ENCODE measurements around the gene KCNQ1.

DNA sequence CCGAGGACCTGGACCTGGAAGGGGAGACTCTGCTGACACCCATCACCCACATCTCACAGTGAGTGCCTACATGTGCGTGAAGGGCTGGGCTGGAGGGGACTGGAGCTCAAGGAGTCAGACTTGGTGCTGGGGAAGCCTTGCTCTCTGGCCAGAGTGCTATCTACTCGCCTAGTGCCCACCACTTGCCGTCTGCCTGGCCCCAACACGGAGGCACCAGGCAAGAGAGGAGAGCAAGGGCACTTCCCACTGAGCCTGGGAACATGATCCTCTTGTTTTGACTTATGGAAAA, 217.2 kb downstream of the KCNQ1 start:
- TF ChIP-seq, protein P1, sequence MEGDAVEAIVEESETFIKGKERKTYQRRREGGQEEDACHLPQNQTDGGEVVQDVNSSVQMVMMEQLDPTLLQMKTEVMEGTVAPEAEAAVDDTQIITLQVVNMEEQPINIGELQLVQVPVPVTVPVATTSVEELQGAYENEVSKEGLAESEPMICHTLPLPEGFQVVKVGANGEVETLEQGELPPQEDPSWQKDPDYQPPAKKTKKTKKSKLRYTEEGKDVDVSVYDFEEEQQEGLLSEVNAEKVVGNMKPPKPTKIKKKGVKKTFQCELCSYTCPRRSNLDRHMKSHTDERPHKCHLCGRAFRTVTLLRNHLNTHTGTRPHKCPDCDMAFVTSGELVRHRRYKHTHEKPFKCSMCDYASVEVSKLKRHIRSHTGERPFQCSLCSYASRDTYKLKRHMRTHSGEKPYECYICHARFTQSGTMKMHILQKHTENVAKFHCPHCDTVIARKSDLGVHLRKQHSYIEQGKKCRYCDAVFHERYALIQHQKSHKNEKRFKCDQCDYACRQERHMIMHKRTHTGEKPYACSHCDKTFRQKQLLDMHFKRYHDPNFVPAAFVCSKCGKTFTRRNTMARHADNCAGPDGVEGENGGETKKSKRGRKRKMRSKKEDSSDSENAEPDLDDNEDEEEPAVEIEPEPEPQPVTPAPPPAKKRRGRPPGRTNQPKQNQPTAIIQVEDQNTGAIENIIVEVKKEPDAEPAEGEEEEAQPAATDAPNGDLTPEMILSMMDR (IDR thresholded peaks at IDR 0.05; ENCODE audit: borderline replicate concordance, extremely low read depth, low read length, poor library complexity, severe bottlenecking), result no peak
- no peak for TF ChIP-seq EZH2 (IDR thresholded peaks at IDR 0.05; ENCODE audit: borderline replicate concordance, low read depth, low read length, severe bottlenecking)
